ENCODE measurements around the gene EVC2. TPM values are rescaled to one million over a fixed set of nuclear protein-coding genes. Genes with fewer than 3 reads are reported as not detected.

EVC2 gene
- total RNA-seq, 2 donors from 2014 or later, result 21.4 to 24.2 TPM

DNA sequence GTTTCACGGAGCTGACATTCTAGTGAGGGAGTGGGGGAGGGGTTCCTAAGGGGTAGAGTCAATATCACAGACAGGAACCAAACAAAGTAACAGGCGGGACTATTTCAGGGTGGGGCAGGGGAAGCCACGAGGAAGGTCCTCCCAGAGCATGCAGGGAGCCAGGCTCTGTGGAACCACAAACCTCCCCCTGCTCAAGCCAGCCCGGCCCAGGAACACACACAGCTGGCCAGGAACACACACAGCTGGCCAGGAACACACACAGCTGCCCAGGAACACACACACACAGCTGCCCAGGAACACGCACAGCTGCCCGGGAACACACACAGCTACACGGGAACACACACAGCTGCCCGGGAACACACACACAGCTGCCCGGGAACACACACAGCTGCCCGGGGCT is 24.8 kb downstream of the EVC2 start:
- Histone ChIP-seq H3K36me3 (peaks cover 70% of the 10 kb centered on the region), H3K4me3 (no peak overlapping the region), H3K27ac (no peak overlapping the region), H3K27me3 (replicated peaks; ENCODE audit: insufficient read depth) (no peaks in the 10 kb centered on the region), H3K4me1 (ENCODE audit: control insufficient read depth in 1 of 2, low read depth in 2 of 2) (no peaks in the 10 kb centered on the region), H3K9me3 (no peaks in the 10 kb centered on the region)
- TF ChIP-seq, protein P1, sequence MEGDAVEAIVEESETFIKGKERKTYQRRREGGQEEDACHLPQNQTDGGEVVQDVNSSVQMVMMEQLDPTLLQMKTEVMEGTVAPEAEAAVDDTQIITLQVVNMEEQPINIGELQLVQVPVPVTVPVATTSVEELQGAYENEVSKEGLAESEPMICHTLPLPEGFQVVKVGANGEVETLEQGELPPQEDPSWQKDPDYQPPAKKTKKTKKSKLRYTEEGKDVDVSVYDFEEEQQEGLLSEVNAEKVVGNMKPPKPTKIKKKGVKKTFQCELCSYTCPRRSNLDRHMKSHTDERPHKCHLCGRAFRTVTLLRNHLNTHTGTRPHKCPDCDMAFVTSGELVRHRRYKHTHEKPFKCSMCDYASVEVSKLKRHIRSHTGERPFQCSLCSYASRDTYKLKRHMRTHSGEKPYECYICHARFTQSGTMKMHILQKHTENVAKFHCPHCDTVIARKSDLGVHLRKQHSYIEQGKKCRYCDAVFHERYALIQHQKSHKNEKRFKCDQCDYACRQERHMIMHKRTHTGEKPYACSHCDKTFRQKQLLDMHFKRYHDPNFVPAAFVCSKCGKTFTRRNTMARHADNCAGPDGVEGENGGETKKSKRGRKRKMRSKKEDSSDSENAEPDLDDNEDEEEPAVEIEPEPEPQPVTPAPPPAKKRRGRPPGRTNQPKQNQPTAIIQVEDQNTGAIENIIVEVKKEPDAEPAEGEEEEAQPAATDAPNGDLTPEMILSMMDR (IDR thresholded peaks at IDR 0.05), result no peak
- no peak for ATAC-seq (ENCODE audit: insufficient number of reproducible peaks, low FRiP score, low read depth)
- no peak for DNase-seq (ENCODE audit: low spot score)

DNA sequence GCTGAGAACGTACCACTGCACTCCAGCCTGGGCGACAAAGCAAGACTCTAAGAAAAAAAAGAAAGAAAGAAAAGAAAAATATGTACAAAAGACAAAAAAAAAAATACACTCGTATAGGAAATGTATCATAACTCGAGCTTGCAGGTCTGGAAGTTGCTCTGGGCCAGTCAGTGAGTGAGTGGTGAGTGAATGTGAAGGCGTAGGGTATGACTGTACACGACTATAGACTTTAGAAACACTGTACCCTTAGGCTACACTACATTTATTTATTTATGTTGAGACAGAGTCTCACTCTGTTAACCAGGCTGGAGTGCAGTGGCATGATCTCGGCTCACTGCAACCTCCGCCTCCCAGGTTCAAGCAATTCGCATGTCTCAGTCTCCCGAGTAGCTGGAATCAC is 29.4 kb downstream of the EVC2 start:
- Histone ChIP-seq H3K27me3 (replicated peaks; ENCODE audit: insufficient read depth) (no peaks in the 10 kb centered on the region), H3K9me3 (no peaks in the 10 kb centered on the region), H3K36me3 (peaks cover 57% of the 10 kb centered on the region), H3K4me1 (ENCODE audit: control insufficient read depth in 1 of 2, low read depth in 2 of 2) (no peaks in the 10 kb centered on the region), H3K27ac (no peak overlapping the region), H3K4me3 (no peak overlapping the region)
- ATAC-seq (ENCODE audit: insufficient number of reproducible peaks, low FRiP score, low read depth) (no peak), DNase-seq (ENCODE audit: low spot score) (no peak)
- TF ChIP-seq, protein P1 (IDR thresholded peaks at IDR 0.05), result no peak

DNA sequence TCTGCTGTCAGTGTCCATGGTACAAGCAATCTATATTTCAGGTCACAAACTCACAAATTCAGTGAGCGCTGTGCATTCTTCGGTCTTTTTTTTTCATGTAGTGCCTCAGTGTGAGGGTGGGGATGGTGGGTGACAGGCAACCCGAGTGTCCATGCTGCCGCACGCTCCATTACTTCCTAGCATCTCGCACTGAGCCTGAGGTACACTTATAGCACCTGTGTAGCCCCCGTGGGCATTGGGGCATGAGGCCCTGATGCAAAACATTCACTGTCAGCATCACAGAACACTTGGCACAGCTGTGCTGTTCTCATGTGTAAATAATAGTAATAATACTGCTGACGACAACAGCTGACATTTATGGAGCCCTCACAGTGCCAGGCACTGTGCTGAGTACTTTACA is 31.6 kb downstream of the EVC2 start:
- Histone ChIP-seq H3K4me1 (ENCODE audit: control insufficient read depth in 1 of 2, low read depth in 2 of 2) (no peaks in the 10 kb centered on the region), H3K9me3 (no peaks in the 10 kb centered on the region), H3K4me3 (no peak overlapping the region), H3K27ac (no peak overlapping the region), H3K27me3 (replicated peaks; ENCODE audit: insufficient read depth) (no peaks in the 10 kb centered on the region), H3K36me3 (peaks cover 54% of the 10 kb centered on the region)
- ATAC-seq (ENCODE audit: insufficient number of reproducible peaks, low FRiP score, low read depth) (no peak), DNase-seq (ENCODE audit: low spot score) (no peak)
- TF ChIP-seq, protein P1 (IDR thresholded peaks at IDR 0.05), result no peak

DNA sequence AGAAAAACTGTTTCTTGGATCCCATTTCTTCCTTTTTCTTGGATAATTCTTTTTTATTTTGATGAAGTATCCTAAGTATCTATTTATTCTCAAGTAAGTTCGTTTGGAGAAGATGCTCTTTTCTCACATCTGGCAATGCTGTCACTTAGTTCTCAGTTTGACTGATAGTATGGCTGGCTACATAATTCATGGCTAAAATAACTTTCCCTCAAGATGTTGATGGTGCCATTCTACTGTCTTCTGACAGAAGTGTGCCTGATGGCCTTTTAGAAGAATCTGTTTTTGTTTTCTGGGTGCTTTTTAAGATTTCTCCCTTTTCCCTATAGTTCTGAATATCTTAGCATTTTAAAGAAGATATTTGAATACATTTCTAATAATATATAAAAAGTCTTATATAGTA is 41.6 kb downstream of the EVC2 start:
- Histone ChIP-seq H3K36me3 (peaks cover 13% of the 10 kb centered on the region), H3K4me1 (ENCODE audit: control insufficient read depth in 1 of 2, low read depth in 2 of 2) (no peaks in the 10 kb centered on the region), H3K9me3 (no peaks in the 10 kb centered on the region), H3K27me3 (replicated peaks; ENCODE audit: insufficient read depth) (no peaks in the 10 kb centered on the region), H3K4me3 (no peak overlapping the region), H3K27ac (no peak overlapping the region)
- ATAC-seq (ENCODE audit: insufficient number of reproducible peaks, low FRiP score, low read depth), result no peak
- TF ChIP-seq, protein P1 (IDR thresholded peaks at IDR 0.05), result no peak
- no peak for DNase-seq (ENCODE audit: low spot score)

DNA sequence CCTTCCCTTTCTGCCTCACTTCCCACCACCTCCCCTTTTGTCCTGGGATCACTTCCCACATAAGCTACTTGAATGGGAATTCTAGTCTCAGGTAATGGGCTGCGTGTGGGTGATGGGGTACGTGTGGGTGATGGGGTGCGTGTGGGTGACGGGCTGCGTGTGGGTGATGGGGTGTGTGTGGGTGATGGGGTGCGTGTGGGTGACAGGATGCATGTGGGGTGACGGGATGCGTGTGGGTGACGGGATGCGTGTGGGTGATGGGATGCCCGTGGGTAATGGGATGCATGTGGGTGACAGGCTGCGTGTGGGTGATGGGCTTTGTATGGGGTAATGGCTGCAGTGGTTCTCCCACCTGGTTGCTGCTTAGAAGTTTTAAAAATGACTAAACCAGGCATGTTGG is 43.6 kb downstream of the EVC2 start:
- H3K36me3 ChIP-seq, result peaks cover 19% of the 10 kb centered on the region
- H3K4me3 ChIP-seq, result no peak overlapping the region
- H3K27ac ChIP-seq, result no peak overlapping the region
- DNase-seq (ENCODE audit: low spot score) (no peak), ATAC-seq (ENCODE audit: insufficient number of reproducible peaks, low FRiP score, low read depth) (no peak)
- H3K27me3 ChIP-seq (replicated peaks; ENCODE audit: insufficient read depth), result no peaks in the 10 kb centered on the region
- no peaks in the 10 kb centered on the region for H3K9me3 ChIP-seq
- no peaks in the 10 kb centered on the region for H3K4me1 ChIP-seq (ENCODE audit: control insufficient read depth in 1 of 2, low read depth in 2 of 2)
- TF ChIP-seq, protein P1 (IDR thresholded peaks at IDR 0.05), result no peak
